HCT116 (cell line): Measurements from ENCODE around the gene MACROH2A2. TPM values are rescaled to one million over a fixed set of nuclear protein-coding genes. Genes with fewer than 3 reads are reported as not detected.

ENCODE experiments used
- ATAC-seq: fragments of 200-7000 bp; cut with Tn5 transposase; 2 replicates; pipeline ENCODE4 v1.9.1; 2020; ENCODE audit warnings: mild to moderate bottlenecking, moderate library complexity
- BruUV-seq: library from RNA; stranded (reverse); fragments of 400-500 nt; replicated peaks from 2 replicates; lab custom pipeline; 2021; lab: Mats Ljungman, UMichigan
- CTCF ChIA-PET: fragments of 300-600 bp; sonication (Branson Sonifier 250); formaldehyde crosslinking; loops from one replicate; lab custom pipeline; 2021; ENCODE audit warnings: antibody characterized with exemption; lab: Charles Lee
- POLR2A ChIA-PET: fragments of 300-600, 350-600 bp; sonication (Branson Sonifier 250); formaldehyde crosslinking; loops from one replicate; lab custom pipeline; 2021; ENCODE audit warnings: antibody characterized with exemption; lab: Charles Lee
- RAD21 ChIA-PET, 2 experiments: fragments of 300-600 bp; sonication (Branson Sonifier 250); formaldehyde crosslinking; loops; one replicate each; lab custom pipeline; 2023; ENCODE audit warnings: low total read pairs in 2 of 2; ENCODE audit not compliant: uncharacterized antibody in 2 of 2, unreplicated experiment in 2 of 2, low non-redundant PET in 1 of 2; lab: Charles Lee
- DNase-seq: peaks from one replicate; pipeline ENCODE4 v3.0.0-alpha.2; 2010; ENCODE audit warnings: low read depth, low spot score
- H2AFZ ChIP-seq: fragments of 200-600 bp; shearing (Covaris generic), sonication (generic); 2 replicates; pipeline ENCODE4 v1.6.1; 2017; ENCODE audit warnings: low read depth, mixed run types, mixed read lengths, antibody characterized with exemption, low read length; ENCODE audit not compliant: poor library complexity, severe bottlenecking
- H3K27ac ChIP-seq: 2 replicates; pipeline ENCODE4 v1.5.1; 2012; ENCODE audit warnings: low read depth, low read length
- H3K27me3 ChIP-seq: fragments of 200-600 bp; sonication (generic); 2 replicates; pipeline ENCODE4 v1.6.1; 2016; ENCODE audit warnings: mixed run types, low read length, mixed read lengths; ENCODE audit not compliant: insufficient read depth
- H3K36me3 ChIP-seq, 2 experiments: fragments of 200-500 bp in 1 of 2; fragments of 200-600 bp in 1 of 2; sonication (Bioruptor generic) in 1 of 2; sonication (generic) in 1 of 2; 2 replicates each; pipeline versions ENCODE4 v1.5.1 to v1.6.1; 2014 to 2016; ENCODE audit warnings: low read length in 2 of 2, inconsistent platforms in 1 of 2, mixed read lengths in 1 of 2, mixed run types in 1 of 2; ENCODE audit not compliant: insufficient read depth in 2 of 2, control insufficient read depth in 1 of 2
- H3K4me1 ChIP-seq, 2 experiments: fragments of 200-600 bp in 1 of 2; sonication (generic) in 1 of 2; 2 replicates each; pipeline versions ENCODE4 v1.5.1 to v1.6.1; 2012 to 2017; ENCODE audit warnings: low read length in 2 of 2, inconsistent platforms in 1 of 2, mild to moderate bottlenecking in 1 of 2, mixed read lengths in 1 of 2, mixed run types in 1 of 2, moderate library complexity in 1 of 2; ENCODE audit not compliant: insufficient read depth in 2 of 2, control insufficient read depth in 1 of 2
- H3K4me2 ChIP-seq: fragments of 200-600 bp; sonication (generic); 2 replicates; pipeline ENCODE4 v1.6.1; 2017; ENCODE audit warnings: mixed run types, low read length, mixed read lengths
- H3K4me3 ChIP-seq, 2 experiments: fragments of 200-600 bp in 1 of 2; sonication (generic) in 1 of 2; replicated peaks in 1 of 2; 2 replicates each; pipeline ENCODE4 v1.5.1; 2011 to 2016; ENCODE audit warnings: low read length in 2 of 2, control low read depth in 1 of 2, low read depth in 1 of 2, mild to moderate bottlenecking in 1 of 2, mixed read lengths in 1 of 2, mixed run types in 1 of 2
- H3K79me2 ChIP-seq: fragments of 200-600 bp; sonication (generic); 2 replicates; pipeline ENCODE4 v1.6.1; 2017; ENCODE audit warnings: mild to moderate bottlenecking, mixed run types, low read length, moderate library complexity, mixed read lengths; ENCODE audit not compliant: insufficient read depth
- H3K9ac ChIP-seq: fragments of 200-600 bp; sonication (generic); 2 replicates; pipeline ENCODE4 v1.6.1; 2016; ENCODE audit warnings: low read length, mixed read lengths
- H3K9me2 ChIP-seq: fragments of 200-600 bp; sonication (generic), shearing (Covaris generic); 2 replicates; pipeline ENCODE4 v1.6.1; 2017; ENCODE audit warnings: mixed run types, mild to moderate bottlenecking, moderate library complexity; ENCODE audit not compliant: insufficient read depth
- H3K9me3 ChIP-seq, 2 experiments: fragments of 200-500 bp in 1 of 2; fragments of 200-600 bp in 1 of 2; sonication (Bioruptor generic) in 1 of 2; sonication (generic) in 1 of 2; 2 replicates each; pipeline ENCODE4 v1.6.1; 2014 to 2017; ENCODE audit warnings: low read length in 2 of 2, mixed read lengths in 2 of 2, inconsistent platforms in 1 of 2, low read depth in 1 of 2, mild to moderate bottlenecking in 1 of 2, mixed run types in 1 of 2, moderate library complexity in 1 of 2; ENCODE audit not compliant: control insufficient read depth in 1 of 2, insufficient read depth in 1 of 2
- H4K20me1 ChIP-seq: fragments of 200-600 bp; sonication (generic), shearing (Covaris generic); 2 replicates; pipeline ENCODE4 v1.6.1; 2017; ENCODE audit warnings: mixed run types, mild to moderate bottlenecking, moderate library complexity; ENCODE audit not compliant: insufficient read depth
- CBX3 ChIP-seq: IDR thresholded peaks from 2 replicates; pipeline ENCODE4 v1.6.1; 2012; ENCODE audit warnings: low read depth
- ELF1 ChIP-seq: IDR thresholded peaks from 2 replicates; pipeline ENCODE4 v1.6.1; 2012; ENCODE audit warnings: low read depth, borderline replicate concordance
- EZH2 ChIP-seq: fragments of 200-600 bp; sonication (generic); IDR thresholded peaks from 2 replicates; pipeline ENCODE4 v1.6.1; 2017; ENCODE audit warnings: antibody characterized with exemption, mixed run types
- FOSL1 ChIP-seq: IDR thresholded peaks from 2 replicates; pipeline ENCODE4 v1.6.1; 2012; ENCODE audit warnings: low read depth
- MAX ChIP-seq: IDR thresholded peaks from 2 replicates; pipeline ENCODE4 v1.6.1; 2012
- SP1 ChIP-seq: IDR thresholded peaks from 2 replicates; pipeline ENCODE4 v1.6.1; 2012; ENCODE audit warnings: low read depth
- TCF7L2 ChIP-seq: IDR thresholded peaks from 2 replicates; pipeline ENCODE4 v1.7.0; 2011; ENCODE audit warnings: borderline replicate concordance, inconsistent platforms; ENCODE audit not compliant: insufficient read depth, insufficient read length; ENCODE audit errors: extremely low read depth
- YY1 ChIP-seq: IDR thresholded peaks from 2 replicates; pipeline ENCODE4 v1.6.1; 2011; ENCODE audit warnings: low read length, low read depth, moderate library complexity, mild to moderate bottlenecking; ENCODE audit not compliant: insufficient replicate concordance; ENCODE audit errors: extremely low read depth
- ZFX ChIP-seq: fragments of 450-650 bp; IDR thresholded peaks from 2 replicates; pipeline ENCODE4 v1.6.1; 2017
- intact Hi-C: fragments of 100-400 bp; cut with micrococcal nuclease; formaldehyde crosslinking; loops from 2 replicates; pipeline ENCODE4 v1.10.0; 2022
- total RNA-seq: library from RNA; stranded (reverse); gene quantifications from one replicate; pipeline ENCODE4 v1.2.1, GENCODE V29; 2021; ENCODE audit not compliant: unreplicated experiment
- TF ChIP-seq, protein P1 (sequence below): IDR thresholded peaks from 2 replicates; pipeline ENCODE4 v1.6.1; 2012

MACROH2A2 gene
- total RNA-seq, 1 experiment from 2014 or later, result 41.4 TPM

DNA sequence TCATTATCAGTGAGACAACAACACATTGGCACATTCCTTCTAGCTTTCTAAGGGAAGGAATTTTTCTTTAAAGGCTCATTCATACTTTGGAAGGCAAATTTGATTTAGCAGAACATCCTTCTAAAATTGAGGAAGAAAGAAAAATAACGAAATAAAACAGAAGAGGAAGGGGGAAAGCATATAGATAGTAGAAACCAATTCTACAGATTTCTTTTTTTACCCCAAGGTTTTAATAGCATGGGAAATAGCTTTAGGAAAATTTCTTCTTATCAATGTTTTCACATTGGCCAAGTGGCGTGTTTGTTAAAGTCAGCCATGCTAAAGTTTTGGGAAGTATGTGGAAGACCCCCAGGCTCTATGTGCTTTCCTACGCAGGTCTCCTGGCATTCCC lies 35.7 kb downstream of the MACROH2A2 start:
- RAD21 ChIA-PET, result no interaction called here
- intact Hi-C loops, result no loop called here
- TF ChIP-seq, protein P1, sequence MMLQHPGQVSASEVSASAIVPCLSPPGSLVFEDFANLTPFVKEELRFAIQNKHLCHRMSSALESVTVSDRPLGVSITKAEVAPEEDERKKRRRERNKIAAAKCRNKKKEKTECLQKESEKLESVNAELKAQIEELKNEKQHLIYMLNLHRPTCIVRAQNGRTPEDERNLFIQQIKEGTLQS, result no peak
- no peak for TF ChIP-seq ZFX
- no peak for TF ChIP-seq MAX
- no peak for TF ChIP-seq YY1
- no peak for TF ChIP-seq CBX3

GRCh38 chr10:70090013-70090412 lies 37.4 kb downstream of the MACROH2A2 start:
- Histone ChIP-seq H3K27ac (no peak overlapping the region), H4K20me1 (no peaks in the 10 kb centered on the region), H3K9ac (no peak overlapping the region), H3K4me2 (no peak overlapping the region), H3K4me1 (no peaks in the 10 kb centered on the region), H3K9me2 (no peaks in the 10 kb centered on the region), H3K36me3 (peaks cover 7 to 18% of the 10 kb centered on the region in 2 experiments; a peak in 3 of 4 replicates), H3K27me3 (no peaks in the 10 kb centered on the region), H2AFZ (no peak overlapping the region), H3K9me3 (no peaks in the 10 kb centered on the region), H3K4me3 (no peak overlapping the region), H3K79me2 (no peaks in the 10 kb centered on the region)
- RAD21 ChIA-PET, result no interaction called here
- no TSS peak for BruUV-seq
- POLR2A ChIA-PET, result no interaction called here
- intact Hi-C loops, result no loop called here
- TF ChIP-seq FOSL1 (no peak), SP1 (no peak), ELF1 (no peak), TCF7L2 (no peak), EZH2 (no peak)
- no peak for ATAC-seq
- CTCF ChIA-PET, result interaction anchor here (1.3 kb wide), 1 partner anchor 26 kb away, joined by 3 read pairs; no protein-coding TSS in a partner anchor
- no peak for DNase-seq

More for the DNA sequence above, 35.7 kb downstream of the MACROH2A2 start:
- Histone ChIP-seq H3K36me3 (peaks cover 7 to 10% of the 10 kb centered on the region in 2 experiments; a peak in 3 of 4 replicates), H3K4me3 (no peak overlapping the region), H3K9me3 (no peaks in the 10 kb centered on the region), H4K20me1 (no peaks in the 10 kb centered on the region), H3K27ac (no peak overlapping the region), H3K9me2 (no peaks in the 10 kb centered on the region), H3K9ac (no peak overlapping the region), H3K27me3 (no peaks in the 10 kb centered on the region), H3K4me1 (no peaks in the 10 kb centered on the region), H3K4me2 (no peak overlapping the region), H2AFZ (no peak overlapping the region), H3K79me2 (no peaks in the 10 kb centered on the region)
- no TSS peak for BruUV-seq
- ChIA-PET POLR2A (no interaction called here), CTCF (no interaction called here)
- no peak for ATAC-seq
- no peak for DNase-seq
